Measurements from ENCODE around the gene ANKK1.

Gene ANKK1

GRCh38 chr11:113392236-113392921, 4.8 kb downstream of the ANKK1 start:
- FAIRE-seq (no peak), DNase-seq (ENCODE audit: insufficient read length, low spot score) (no peak)
- TF ChIP-seq POLR2A (IDR thresholded peaks at IDR 0.05; ENCODE audit: low read depth, low read length), result no peak

- TF ChIP-seq POLR2A (IDR thresholded peaks at IDR 0.05; ENCODE audit: low read depth, low read length), result no peak
- no peak for FAIRE-seq
- no peak for DNase-seq (ENCODE audit: insufficient read length, low spot score)
Observed at GRCh38 chr11:113393501-113393985, 6.0 kb downstream of the ANKK1 start.

GRCh38 chr11:113394919-113395318, 7.3 kb downstream of the ANKK1 start:
- no peak for TF ChIP-seq POLR2A (IDR thresholded peaks at IDR 0.05; ENCODE audit: low read depth, low read length)
- no peak for DNase-seq (ENCODE audit: insufficient read length, low spot score)
- no peak for FAIRE-seq

GRCh38 chr11:113395782-113396336, 8.3 kb downstream of the ANKK1 start:
- DNase-seq (ENCODE audit: insufficient read length, low spot score) (no peak), FAIRE-seq (no peak)
- no peak for TF ChIP-seq POLR2A (IDR thresholded peaks at IDR 0.05; ENCODE audit: low read depth, low read length)

GRCh38 chr11:113396690-113397089, 9.1 kb downstream of the ANKK1 start:
- DNase-seq (ENCODE audit: insufficient read length, low spot score) (no peak), FAIRE-seq (no peak)
- TF ChIP-seq POLR2A (IDR thresholded peaks at IDR 0.05; ENCODE audit: low read depth, low read length), result no peak

GRCh38 chr11:113397212-113397611, 9.6 kb downstream of the ANKK1 start:
- FAIRE-seq (no peak), DNase-seq (ENCODE audit: insufficient read length, low spot score) (no peak)
- TF ChIP-seq POLR2A (IDR thresholded peaks at IDR 0.05; ENCODE audit: low read depth, low read length), result no peak

GRCh38 chr11:113397821-113398220, 10.2 kb downstream of the ANKK1 start:
- FAIRE-seq, result no peak
- no peak for DNase-seq (ENCODE audit: insufficient read length, low spot score)
- TF ChIP-seq POLR2A (IDR thresholded peaks at IDR 0.05; ENCODE audit: low read depth, low read length), result no peak

GRCh38 chr11:113398669-113399430, 11.3 kb downstream of the ANKK1 start:
- TF ChIP-seq POLR2A (IDR thresholded peaks at IDR 0.05; ENCODE audit: low read depth, low read length), result no peak
- FAIRE-seq (no peak), DNase-seq (ENCODE audit: insufficient read length, low spot score) (no peak)

GRCh38 chr11:113400631-113401230, 13.2 kb downstream of the ANKK1 start:
- no peak for FAIRE-seq
- DNase-seq (ENCODE audit: insufficient read length, low spot score), result no peak
- TF ChIP-seq POLR2A (IDR thresholded peaks at IDR 0.05; ENCODE audit: low read depth, low read length), result no peak

GRCh38 chr11:113401718-113402117, 14.1 kb downstream of the ANKK1 start:
- peak; percentile 75 for DNase-seq (ENCODE audit: insufficient read length, low spot score)
- peak; percentile 75 for FAIRE-seq

GRCh38 chr11:113404859-113405430, 17.4 kb downstream of the ANKK1 start:
- TF ChIP-seq POLR2A (IDR thresholded peaks at IDR 0.05; ENCODE audit: low read depth, low read length), result no peak
- FAIRE-seq, result no peak
- DNase-seq (ENCODE audit: insufficient read length, low spot score), result no peak

More at GRCh38 chr11:113401718-113402117, 14.1 kb downstream of the ANKK1 start:
- no peak for TF ChIP-seq POLR2A (IDR thresholded peaks at IDR 0.05; ENCODE audit: low read depth, low read length)

GRCh38 chr11:113405724-113406478, 18.3 kb downstream of the ANKK1 start:
- no peak for TF ChIP-seq POLR2A (IDR thresholded peaks at IDR 0.05; ENCODE audit: low read depth, low read length)
- FAIRE-seq, result no peak
- no peak for DNase-seq (ENCODE audit: insufficient read length, low spot score)

- TF ChIP-seq POLR2A (IDR thresholded peaks at IDR 0.05; ENCODE audit: low read depth, low read length), result no peak
- FAIRE-seq (no peak), DNase-seq (ENCODE audit: insufficient read length, low spot score) (no peak)
Observed at GRCh38 chr11:113407163-113407562, 19.6 kb downstream of the ANKK1 start.
